NCI-H446 treated with DMSO at 0.1 percent for 48 hours (cell line): ENCODE measurements around the gene CSRNP3.
"Not testable (repeated sequence)": the region's sequence is repeated elsewhere in the genome, so short reads cannot be mapped to it uniquely, and the experiment has no call there.

Source experiments
- DNase-seq: peaks from one replicate; lab custom pipeline; 2025; lab: John Stamatoyannopoulos, UW

The CSRNP3 gene

GRCh38 chr2:165634282-165634681 lies 164.8 kb downstream of the CSRNP3 start:
- no peak for DNase-seq

GRCh38 chr2:165634855-165635254 lies 165.4 kb downstream of the CSRNP3 start:
- peak; percentile 88 for DNase-seq

GRCh38 chr2:165635532-165635931 lies 166.0 kb downstream of the CSRNP3 start:
- no peak for DNase-seq

GRCh38 chr2:165636959-165637358 lies 167.5 kb downstream of the CSRNP3 start:
- DNase-seq: no peak

- no peak for DNase-seq
These were observed 167.9 kb downstream of the CSRNP3 start for GRCh38 chr2:165637396-165637795.

- DNase-seq: no peak
These were observed 170.0 kb downstream of the CSRNP3 start for GRCh38 chr2:165639504-165639903.

GRCh38 chr2:165640247-165640929 lies 170.9 kb downstream of the CSRNP3 start:
- DNase-seq: no peak

GRCh38 chr2:165645930-165646831 lies 176.7 kb downstream of the CSRNP3 start:
- DNase-seq: peak; percentile 89

GRCh38 chr2:165647409-165647808 lies 177.9 kb downstream of the CSRNP3 start:
- no peak for DNase-seq

- peak; percentile 49 for DNase-seq
These were observed 179.3 kb downstream of the CSRNP3 start for GRCh38 chr2:165648801-165649200.

- DNase-seq: no peak
These were observed 181.7 kb downstream of the CSRNP3 start for GRCh38 chr2:165651233-165651632.

GRCh38 chr2:165655661-165656060 lies 186.2 kb downstream of the CSRNP3 start:
- no peak for DNase-seq

GRCh38 chr2:165660361-165660760 lies 190.9 kb downstream of the CSRNP3 start:
- no peak for DNase-seq

GRCh38 chr2:165662720-165663119 lies 193.2 kb downstream of the CSRNP3 start:
- DNase-seq: no peak

- DNase-seq: no peak
These were observed 196.1 kb downstream of the CSRNP3 start for GRCh38 chr2:165665614-165666013.

GRCh38 chr2:165666073-165666472 lies 196.6 kb downstream of the CSRNP3 start:
- not testable (repeated sequence) for DNase-seq

- no peak for DNase-seq
These were observed 197.1 kb downstream of the CSRNP3 start for GRCh38 chr2:165666605-165667004.

- DNase-seq: no peak
These were observed 197.9 kb downstream of the CSRNP3 start for GRCh38 chr2:165667375-165667774.

- no peak for DNase-seq
These were observed 205.3 kb downstream of the CSRNP3 start for GRCh38 chr2:165674780-165675179.

GRCh38 chr2:165675551-165675968 lies 206.1 kb downstream of the CSRNP3 start:
- no peak for DNase-seq

- DNase-seq: no peak
These were observed 209.4 kb downstream of the CSRNP3 start for GRCh38 chr2:165678882-165679281.

GRCh38 chr2:165679621-165680020 lies 210.1 kb downstream of the CSRNP3 start:
- DNase-seq: no peak

GRCh38 chr2:165681841-165682240 lies 212.3 kb downstream of the CSRNP3 start:
- no peak for DNase-seq
